Activated T-helper 2 cell treated with anti-CD3 and anti-CD28 coated beads, Interferon-gamma antibody, Interleukin-2, Interleukin-4, amounts not matched to agents 10 μg/mL and 5 μg/mL and 100 μg/mL, durations not matched to agents 14 hours and 24 hours and 36 hours (primary cell): Measurements from ENCODE around the gene ZNF319. TPM values are rescaled to one million over a fixed set of nuclear protein-coding genes. Genes with fewer than 3 reads are reported as not detected.

ENCODE experiments used
- DNase-seq: peaks from one replicate; pipeline ENCODE4 v3.0.0; 2021; ENCODE audit warnings: low spot score
- H3K27ac Mint-ChIP-seq: one replicate; pipeline ENCODE4 v1.8.0; 2021; ENCODE audit warnings: mixed read lengths
- H3K27me3 Mint-ChIP-seq: one replicate; pipeline ENCODE4 v1.8.0; 2021; ENCODE audit warnings: low read depth, mixed read lengths
- H3K36me3 Mint-ChIP-seq: one replicate; pipeline ENCODE4 v1.8.0; 2021; ENCODE audit warnings: low read depth, mixed read lengths
- H3K4me1 Mint-ChIP-seq: one replicate; pipeline ENCODE4 v1.8.0; 2021; ENCODE audit warnings: low read depth, mixed read lengths
- H3K4me3 Mint-ChIP-seq: one replicate; pipeline ENCODE4 v1.8.0; 2021; ENCODE audit warnings: low read depth, mild to moderate bottlenecking, moderate library complexity, mixed read lengths
- H3K9me3 Mint-ChIP-seq: one replicate; pipeline ENCODE4 v1.8.0; 2021; ENCODE audit warnings: mixed read lengths
- intact Hi-C: fragments of 100-400 bp; cut with micrococcal nuclease; formaldehyde crosslinking; loops from one replicate; pipeline ENCODE4 v1.15.1; 2023
- total RNA-seq: library from RNA; stranded (reverse); gene quantifications from 2 replicates; pipeline ENCODE4 v1.2.3, GENCODE V29; 2022

The ZNF319 gene
- total RNA-seq, 1 donor from 2014 or later: 7.3 TPM

DNA sequence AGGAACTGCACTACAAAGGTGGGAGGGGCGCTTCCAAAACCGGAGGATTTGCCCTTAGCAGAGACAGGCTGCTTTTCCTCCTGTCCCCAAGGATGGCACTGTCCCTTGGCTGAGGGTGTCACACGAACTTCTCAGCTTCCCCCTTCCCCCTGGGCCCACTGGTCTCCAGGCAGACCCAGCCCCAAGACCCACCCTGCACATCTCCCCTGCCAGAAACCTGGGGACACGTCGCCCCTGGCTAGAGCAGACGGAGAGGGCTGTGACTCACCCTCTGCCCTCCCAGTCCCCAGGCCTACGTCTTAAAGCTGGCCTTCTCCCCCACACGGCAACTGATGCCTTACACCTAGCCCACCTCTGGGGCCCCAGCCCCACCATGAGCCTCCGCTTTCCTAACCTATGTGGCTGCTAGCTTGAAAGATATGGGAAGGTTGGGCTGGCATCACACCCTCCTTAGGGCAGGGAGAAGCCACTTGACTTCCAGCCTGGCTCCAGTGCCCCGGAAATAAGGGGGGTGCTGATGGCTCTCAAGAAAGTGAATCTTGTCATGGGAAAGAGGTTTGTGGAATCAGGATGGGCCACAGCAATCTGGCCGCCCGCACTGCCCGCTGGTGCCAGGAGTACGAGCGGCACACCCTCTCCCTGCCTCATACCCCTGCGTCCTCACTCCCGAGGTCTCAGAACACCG, 4.6 kb downstream of the ZNF319 start:
- Mint-ChIP-seq H3K36me3 (peaks cover 25% of the 10 kb centered on the region), H3K4me1 (peaks cover 25% of the 10 kb centered on the region), H3K4me3 (no peak overlapping the region), H3K27ac (no peak overlapping the region), H3K27me3 (no peaks in the 10 kb centered on the region), H3K9me3 (no peaks in the 10 kb centered on the region)
- intact Hi-C loops: no loop called here
- no peak for DNase-seq

DNA sequence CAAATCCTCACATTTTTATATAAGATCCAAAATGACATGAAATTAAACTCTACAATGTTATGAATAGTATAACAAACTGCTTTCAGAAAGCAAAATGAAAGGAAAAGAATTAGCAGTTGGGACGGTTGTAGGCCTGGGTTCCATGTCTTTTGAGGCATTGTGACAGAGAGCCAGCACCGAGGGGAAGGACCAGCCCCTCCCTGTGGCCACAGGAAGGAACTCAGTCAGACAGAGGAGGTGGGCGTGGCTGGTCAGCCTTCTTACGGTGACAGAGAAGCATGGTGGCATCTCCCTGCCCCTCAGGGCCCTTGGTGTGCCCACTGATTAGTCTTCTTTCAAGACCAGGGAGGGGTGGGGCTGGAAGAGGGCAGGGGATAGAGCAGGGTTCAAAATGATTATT, 5.7 kb downstream of the ZNF319 start:
- intact Hi-C loops: no loop called here
- Mint-ChIP-seq H3K36me3 (peaks cover 25% of the 10 kb centered on the region), H3K27ac (no peak overlapping the region), H3K9me3 (no peaks in the 10 kb centered on the region), H3K27me3 (no peaks in the 10 kb centered on the region), H3K4me3 (no peak overlapping the region), H3K4me1 (peaks cover 25% of the 10 kb centered on the region)
- peak; percentile 36 for DNase-seq

DNA sequence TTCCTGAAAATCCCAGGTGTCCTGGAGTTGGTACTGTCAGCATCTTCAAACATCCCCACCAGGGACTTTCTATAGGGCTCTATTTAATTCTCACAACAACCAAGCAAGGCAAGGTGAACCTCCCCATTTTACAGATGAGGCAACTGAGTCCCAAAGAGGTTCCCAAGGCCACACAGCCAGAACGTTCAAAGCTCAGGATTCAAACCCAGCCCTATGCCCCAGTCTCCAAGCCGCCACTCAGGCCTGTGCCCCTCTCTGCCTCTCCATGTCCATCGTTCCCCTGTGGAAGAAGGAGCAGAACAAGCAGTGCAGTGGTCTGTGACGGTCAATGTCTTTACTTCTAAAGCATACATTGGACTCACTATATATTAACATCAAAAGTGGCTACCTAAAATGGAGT, 6.1 kb downstream of the ZNF319 start:
- Mint-ChIP-seq H3K27me3 (no peaks in the 10 kb centered on the region), H3K36me3 (peaks cover 25% of the 10 kb centered on the region), H3K4me1 (peaks cover 25% of the 10 kb centered on the region), H3K27ac (no peak overlapping the region), H3K9me3 (no peaks in the 10 kb centered on the region), H3K4me3 (no peak overlapping the region)
- intact Hi-C loops: no loop called here
- no peak for DNase-seq

DNA sequence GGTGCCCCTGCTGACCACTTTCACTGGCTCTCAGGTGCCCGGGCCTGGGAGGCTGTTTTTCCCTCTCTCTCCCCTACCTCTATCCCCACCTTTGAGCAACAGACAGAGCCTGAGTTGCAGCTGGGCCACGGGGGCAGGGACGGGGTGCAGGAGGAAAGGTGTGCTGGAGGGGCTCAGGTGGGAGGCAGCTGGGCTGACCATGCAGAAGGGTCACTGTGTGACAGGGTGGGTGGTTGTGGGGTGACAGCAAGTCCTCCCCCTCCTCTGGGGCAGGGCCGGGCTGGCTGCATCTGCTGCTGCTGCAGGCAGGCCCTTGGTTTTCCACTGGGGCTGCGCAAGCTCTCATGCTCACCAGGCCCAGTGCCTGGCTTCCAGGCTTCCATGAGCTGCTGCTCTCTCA, 6.6 kb downstream of the ZNF319 start:
- Mint-ChIP-seq H3K36me3 (peaks cover 25% of the 10 kb centered on the region), H3K27me3 (no peaks in the 10 kb centered on the region), H3K4me1 (peaks cover 21% of the 10 kb centered on the region), H3K9me3 (no peaks in the 10 kb centered on the region), H3K4me3 (no peak overlapping the region), H3K27ac (no peak overlapping the region)
- no peak for DNase-seq
- intact Hi-C loops: no loop called here

DNA sequence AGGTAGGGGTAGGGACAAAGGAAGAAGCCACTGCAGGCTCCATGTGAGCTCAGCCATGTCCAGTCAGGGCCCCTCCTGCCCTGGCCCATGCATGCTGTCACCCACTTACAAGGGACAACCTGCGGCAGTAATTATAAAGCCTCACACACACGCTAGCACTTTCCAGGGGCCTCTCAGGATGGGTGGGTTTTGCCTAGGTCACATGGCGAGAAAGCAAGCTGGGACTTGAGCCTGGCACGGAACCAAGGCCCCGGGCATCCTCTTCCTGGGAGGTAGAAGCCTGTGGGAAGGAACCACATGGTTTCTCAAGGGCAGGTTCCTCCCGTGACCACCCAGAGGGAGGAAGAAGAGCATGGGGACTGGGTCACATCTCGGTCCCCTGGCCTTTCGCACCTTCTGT, 7.0 kb downstream of the ZNF319 start:
- intact Hi-C loops: no loop called here
- H3K36me3 Mint-ChIP-seq: peaks cover 25% of the 10 kb centered on the region
- H3K27ac Mint-ChIP-seq: no peak overlapping the region
- no peak for DNase-seq
- H3K27me3 Mint-ChIP-seq: no peaks in the 10 kb centered on the region
- no peaks in the 10 kb centered on the region for H3K9me3 Mint-ChIP-seq
- peaks cover 17% of the 10 kb centered on the region for H3K4me1 Mint-ChIP-seq
- H3K4me3 Mint-ChIP-seq: no peak overlapping the region

DNA sequence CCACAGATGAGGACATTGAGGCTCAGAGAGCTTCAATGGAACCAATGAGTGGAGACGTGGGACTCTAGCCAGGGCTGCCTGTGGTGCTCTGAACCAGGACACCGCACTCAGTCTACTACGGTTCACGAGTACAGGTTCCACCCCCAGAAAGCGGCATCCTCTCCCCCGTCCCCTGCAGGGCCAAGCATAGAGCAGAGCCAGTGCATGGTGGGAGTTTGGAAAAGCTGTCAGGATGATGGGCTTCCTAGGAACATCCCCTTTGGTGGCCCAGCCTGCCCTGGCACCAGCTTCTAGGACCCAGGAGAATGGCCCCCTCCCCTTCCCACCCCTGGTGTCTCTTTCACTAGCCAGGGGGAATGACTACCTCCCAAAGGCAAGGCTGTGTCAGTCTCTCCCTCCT, 8.4 kb downstream of the ZNF319 start:
- peaks cover 15% of the 10 kb centered on the region for H3K36me3 Mint-ChIP-seq
- no peak for DNase-seq
- peaks cover 11% of the 10 kb centered on the region for H3K4me1 Mint-ChIP-seq
- intact Hi-C loops: no loop called here
- H3K9me3 Mint-ChIP-seq: no peaks in the 10 kb centered on the region
- H3K27ac Mint-ChIP-seq: no peak overlapping the region
- H3K27me3 Mint-ChIP-seq: no peaks in the 10 kb centered on the region
- H3K4me3 Mint-ChIP-seq: no peak overlapping the region

DNA sequence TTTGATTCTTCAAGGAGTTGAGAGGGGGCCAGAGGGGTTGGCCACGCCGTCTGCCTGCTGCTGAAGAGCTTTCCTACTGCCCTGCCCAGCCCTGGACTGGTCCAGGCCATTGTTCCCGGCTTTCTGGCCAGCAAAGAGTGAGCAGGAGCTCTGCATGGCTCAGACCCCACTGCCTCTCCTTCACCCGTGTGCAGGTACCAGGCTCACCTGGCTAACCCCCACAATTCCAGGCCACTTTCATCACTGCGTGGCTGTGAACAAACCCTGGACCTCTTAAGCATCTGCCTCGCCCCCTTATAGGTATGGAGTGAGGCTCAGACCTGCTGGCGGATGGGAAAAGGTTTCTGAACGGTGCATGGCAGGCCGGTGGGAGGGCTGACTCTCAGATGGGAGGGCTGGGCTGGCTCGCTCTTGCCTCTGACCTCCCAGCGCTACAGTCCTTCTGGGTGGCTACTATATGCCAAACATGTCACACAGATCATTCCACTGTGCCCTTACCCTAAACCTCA, 8.9 kb downstream of the ZNF319 start:
- Mint-ChIP-seq H3K9me3 (no peaks in the 10 kb centered on the region), H3K4me3 (no peak overlapping the region), H3K4me1 (peaks cover 11% of the 10 kb centered on the region), H3K27me3 (no peaks in the 10 kb centered on the region), H3K36me3 (peaks cover 13% of the 10 kb centered on the region), H3K27ac (no peak overlapping the region)
- no peak for DNase-seq
- intact Hi-C loops: no loop called here

DNA sequence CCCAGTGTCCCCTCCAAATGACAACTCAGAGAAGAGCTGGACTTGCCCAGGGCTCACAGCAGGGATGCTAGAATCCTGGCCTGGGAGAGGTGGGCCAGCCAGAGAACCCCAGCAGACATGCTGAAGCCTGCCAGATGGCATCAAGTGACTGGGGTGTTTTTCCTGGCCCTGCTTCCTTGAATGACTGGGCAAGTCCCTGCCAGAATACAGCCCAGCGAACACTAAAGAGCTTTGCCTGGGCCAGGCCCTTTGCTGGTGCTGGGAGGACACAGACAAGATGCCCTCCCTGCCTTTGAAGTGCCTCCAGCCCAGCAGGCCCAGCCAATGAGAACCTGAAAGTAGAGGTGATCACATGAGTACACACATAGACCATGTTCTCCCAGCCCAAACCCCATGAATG, 11.5 kb downstream of the ZNF319 start:
- Mint-ChIP-seq H3K27ac (no peak overlapping the region), H3K4me3 (no peak overlapping the region), H3K9me3 (no peaks in the 10 kb centered on the region), H3K4me1 (peaks cover 8% of the 10 kb centered on the region), H3K27me3 (peaks cover 8% of the 10 kb centered on the region), H3K36me3 (no peaks in the 10 kb centered on the region)
- intact Hi-C loops: no loop called here
- no peak for DNase-seq

DNA sequence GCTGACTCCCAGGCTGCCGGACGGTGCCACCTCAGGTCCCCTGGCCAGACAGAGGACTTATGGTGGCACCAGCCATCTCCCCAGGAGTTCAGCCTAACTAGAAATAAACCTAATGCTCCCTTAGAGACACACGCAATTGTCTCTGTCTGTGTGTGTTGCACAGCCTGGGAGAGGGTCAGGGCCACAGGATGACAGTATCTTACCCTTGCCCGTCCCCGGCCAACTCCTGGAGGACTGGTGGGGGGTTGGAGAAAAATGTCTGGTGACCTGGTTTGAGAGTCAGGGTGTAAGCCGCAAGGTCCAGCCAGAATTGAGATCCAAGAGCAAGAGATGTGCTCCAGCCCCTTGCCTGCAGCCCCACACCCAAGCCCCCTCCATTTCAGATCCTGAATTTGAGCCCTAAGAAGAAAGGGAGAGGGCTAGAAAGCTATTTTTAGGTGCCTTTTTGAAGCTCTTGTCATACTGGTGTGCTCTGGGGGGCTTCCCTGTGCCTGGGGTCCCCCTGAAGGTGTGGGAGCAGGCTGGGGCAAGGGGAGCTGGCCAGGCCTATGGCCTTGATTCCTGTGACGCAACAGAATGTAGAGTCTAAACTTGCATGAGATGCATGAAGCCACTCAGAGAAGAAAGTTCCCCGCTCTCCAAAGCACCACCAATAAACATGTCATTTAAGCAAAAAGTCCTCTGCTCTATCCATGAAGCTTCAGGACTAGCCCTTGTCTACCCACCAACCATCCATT, 12.9 kb downstream of the ZNF319 start:
- intact Hi-C loops: no loop called here
- H3K4me3 Mint-ChIP-seq: no peak overlapping the region

DNA sequence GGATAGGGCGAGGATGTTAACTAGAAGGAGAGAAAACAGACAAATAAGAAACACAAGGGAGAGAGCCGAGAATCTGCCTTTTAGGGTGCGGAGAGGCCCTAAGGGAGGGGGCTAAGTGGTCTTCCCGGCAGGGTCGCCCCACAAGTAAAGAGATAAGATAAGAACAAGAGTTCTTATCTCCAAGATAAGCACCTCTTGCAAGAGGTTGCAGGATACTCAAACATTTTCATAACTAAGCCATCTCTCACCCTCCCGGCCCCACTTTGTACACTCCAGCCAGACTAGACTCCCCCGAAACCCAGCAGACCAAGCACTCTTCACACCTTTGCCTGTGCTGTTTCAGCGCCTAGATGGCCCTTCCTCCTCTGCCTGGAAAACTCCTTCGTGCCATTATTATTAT, 14.3 kb downstream of the ZNF319 start:
- no peak for DNase-seq
- intact Hi-C loops: no loop called here
- Mint-ChIP-seq H3K9me3 (no peaks in the 10 kb centered on the region), H3K36me3 (no peaks in the 10 kb centered on the region), H3K27ac (no peak overlapping the region), H3K4me1 (peaks cover 11% of the 10 kb centered on the region), H3K4me3 (no peak overlapping the region), H3K27me3 (peaks cover 12% of the 10 kb centered on the region)

More for the DNA sequence above, 12.9 kb downstream of the ZNF319 start:
- H3K36me3 Mint-ChIP-seq: no peaks in the 10 kb centered on the region
- peaks cover 8% of the 10 kb centered on the region for H3K27me3 Mint-ChIP-seq
- H3K27ac Mint-ChIP-seq: no peak overlapping the region
- H3K9me3 Mint-ChIP-seq: no peaks in the 10 kb centered on the region
- H3K4me1 Mint-ChIP-seq: peaks cover 8% of the 10 kb centered on the region
- no peak for DNase-seq

DNA sequence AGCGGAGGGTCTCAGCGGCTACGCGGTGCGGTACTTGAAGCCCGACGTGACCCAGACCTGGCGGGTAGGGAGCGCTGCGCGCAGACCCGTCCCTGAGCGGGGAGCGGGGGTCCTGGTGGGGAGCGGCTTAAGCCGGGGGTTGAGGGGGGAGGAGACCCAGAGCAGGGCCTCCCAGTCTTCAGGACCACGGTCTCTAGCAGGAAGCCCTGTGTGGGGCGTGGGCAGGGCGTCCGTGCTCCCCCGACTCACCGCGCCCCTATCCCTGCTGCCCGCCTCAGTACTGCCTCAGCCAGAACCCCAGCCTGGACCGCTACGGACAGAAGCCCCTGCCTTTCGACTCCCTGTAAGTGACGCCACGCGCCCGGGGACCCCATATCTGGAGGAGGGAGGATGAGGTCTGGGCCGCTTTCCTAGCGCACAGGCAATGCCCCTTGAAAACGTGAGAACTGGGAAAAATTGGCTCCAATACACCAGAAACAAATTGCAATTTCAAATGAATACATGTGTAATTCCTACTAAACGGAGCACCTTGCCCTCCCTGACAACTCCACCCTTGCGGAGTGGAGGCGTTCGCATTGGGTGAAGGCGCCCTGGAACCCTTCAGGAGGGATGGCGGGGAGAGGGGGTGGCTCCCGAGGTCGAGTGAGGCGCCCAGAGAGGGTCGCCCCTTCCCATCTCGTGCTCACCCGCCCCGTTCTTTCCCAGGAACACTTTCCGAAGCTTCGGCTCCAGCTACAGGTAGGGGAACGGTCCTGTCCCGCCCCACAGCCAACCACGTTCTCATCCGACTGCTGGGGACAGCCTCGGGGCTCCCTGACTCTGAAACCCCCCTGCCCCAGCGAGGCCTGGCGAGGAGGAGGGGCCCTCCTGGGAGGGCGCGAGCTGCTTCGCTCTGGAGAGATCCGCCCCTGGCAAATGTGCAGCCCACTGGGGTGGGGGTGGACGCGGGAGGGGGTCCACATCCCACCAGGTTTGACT, 15.0 kb downstream of the ZNF319 start:
- Mint-ChIP-seq H3K27me3 (peaks cover 12% of the 10 kb centered on the region), H3K9me3 (no peaks in the 10 kb centered on the region), H3K27ac (no peak overlapping the region), H3K4me1 (peaks cover 11% of the 10 kb centered on the region), H3K4me3 (peak overlapping the region; percentile 87), H3K36me3 (no peaks in the 10 kb centered on the region)
- intact Hi-C loops: loop anchor here (1.0 kb wide), 1 partner anchor 15 kb away; the partner anchor contains the start of gene ZNF319
- no peak for DNase-seq

DNA sequence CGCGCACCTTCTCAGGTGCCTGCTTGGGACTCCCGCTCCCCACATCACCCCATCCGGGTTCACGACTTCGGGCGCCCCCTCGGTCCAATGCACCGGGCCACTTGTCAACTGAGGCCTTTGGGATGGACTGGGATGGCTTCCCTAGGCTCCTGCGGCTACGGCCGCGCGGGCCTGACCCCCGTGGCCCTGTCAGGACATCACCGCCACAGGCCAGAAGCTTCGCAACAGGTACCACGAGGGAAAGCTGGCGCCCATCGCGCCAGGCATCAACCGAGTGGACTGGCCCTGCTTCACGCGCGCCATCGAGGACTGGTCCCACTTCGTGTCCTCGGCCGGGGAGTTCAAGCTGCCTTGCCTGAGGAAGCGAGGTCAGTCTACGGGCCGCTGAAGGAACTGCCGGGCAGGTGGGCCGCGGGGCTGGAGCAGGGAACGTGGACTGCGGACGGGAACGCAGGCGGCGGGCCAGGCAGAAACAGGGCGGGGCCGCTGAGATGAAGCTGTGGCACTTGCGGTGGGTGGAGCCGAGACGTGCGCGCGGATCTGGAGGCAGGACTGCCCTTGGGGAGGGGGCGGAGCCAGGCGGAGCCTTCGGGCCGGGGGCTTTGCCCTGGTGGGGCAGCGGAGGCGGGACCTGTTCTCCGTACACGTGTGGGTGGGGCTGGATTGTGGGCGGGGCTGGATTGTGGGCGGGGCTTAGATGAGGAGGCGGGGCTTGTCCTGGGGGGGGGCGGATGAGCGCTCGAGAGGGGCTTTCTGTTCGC, 15.8 kb downstream of the ZNF319 start:
- H3K27ac Mint-ChIP-seq: no peak overlapping the region
- H3K9me3 Mint-ChIP-seq: no peaks in the 10 kb centered on the region
- H3K4me1 Mint-ChIP-seq: peaks cover 11% of the 10 kb centered on the region
- intact Hi-C loops: loop anchor here (1.0 kb wide), 1 partner anchor 16 kb away; the partner anchor contains the start of gene ZNF319
- peak; percentile 90 for DNase-seq
- no peaks in the 10 kb centered on the region for H3K36me3 Mint-ChIP-seq
- H3K27me3 Mint-ChIP-seq: peaks cover 12% of the 10 kb centered on the region
- peak overlapping the region; percentile 87 for H3K4me3 Mint-ChIP-seq
